ENCODE results near the gene AXIN1.

- TF ChIP-seq, protein P1, sequence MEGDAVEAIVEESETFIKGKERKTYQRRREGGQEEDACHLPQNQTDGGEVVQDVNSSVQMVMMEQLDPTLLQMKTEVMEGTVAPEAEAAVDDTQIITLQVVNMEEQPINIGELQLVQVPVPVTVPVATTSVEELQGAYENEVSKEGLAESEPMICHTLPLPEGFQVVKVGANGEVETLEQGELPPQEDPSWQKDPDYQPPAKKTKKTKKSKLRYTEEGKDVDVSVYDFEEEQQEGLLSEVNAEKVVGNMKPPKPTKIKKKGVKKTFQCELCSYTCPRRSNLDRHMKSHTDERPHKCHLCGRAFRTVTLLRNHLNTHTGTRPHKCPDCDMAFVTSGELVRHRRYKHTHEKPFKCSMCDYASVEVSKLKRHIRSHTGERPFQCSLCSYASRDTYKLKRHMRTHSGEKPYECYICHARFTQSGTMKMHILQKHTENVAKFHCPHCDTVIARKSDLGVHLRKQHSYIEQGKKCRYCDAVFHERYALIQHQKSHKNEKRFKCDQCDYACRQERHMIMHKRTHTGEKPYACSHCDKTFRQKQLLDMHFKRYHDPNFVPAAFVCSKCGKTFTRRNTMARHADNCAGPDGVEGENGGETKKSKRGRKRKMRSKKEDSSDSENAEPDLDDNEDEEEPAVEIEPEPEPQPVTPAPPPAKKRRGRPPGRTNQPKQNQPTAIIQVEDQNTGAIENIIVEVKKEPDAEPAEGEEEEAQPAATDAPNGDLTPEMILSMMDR (IDR thresholded peaks at IDR 0.05): no peak
- TF ChIP-seq EZH2phosphoT487 (IDR thresholded peaks at IDR 0.05): no peak
Measured at GRCh38 chr16:340370-341091, 12.0 kb downstream of the AXIN1 start.

Data from neural progenitor cell (in vitro differentiated cells).